Pericardium fibroblast (primary cell): ENCODE data around the gene SLC29A2. TPM values are rescaled to one million over a fixed set of nuclear protein-coding genes. Genes with fewer than 3 reads are reported as not detected.

Experiments used
- total RNA-seq: library from RNA; depleted of rRNA; stranded (reverse); fragments of >200 nt; gene quantifications from 2 replicates; pipeline ENCODE4 v1.2.3, GENCODE V29; 2015

The SLC29A2 gene, protein sequence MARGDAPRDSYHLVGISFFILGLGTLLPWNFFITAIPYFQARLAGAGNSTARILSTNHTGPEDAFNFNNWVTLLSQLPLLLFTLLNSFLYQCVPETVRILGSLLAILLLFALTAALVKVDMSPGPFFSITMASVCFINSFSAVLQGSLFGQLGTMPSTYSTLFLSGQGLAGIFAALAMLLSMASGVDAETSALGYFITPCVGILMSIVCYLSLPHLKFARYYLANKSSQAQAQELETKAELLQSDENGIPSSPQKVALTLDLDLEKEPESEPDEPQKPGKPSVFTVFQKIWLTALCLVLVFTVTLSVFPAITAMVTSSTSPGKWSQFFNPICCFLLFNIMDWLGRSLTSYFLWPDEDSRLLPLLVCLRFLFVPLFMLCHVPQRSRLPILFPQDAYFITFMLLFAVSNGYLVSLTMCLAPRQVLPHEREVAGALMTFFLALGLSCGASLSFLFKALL
- total RNA-seq, result 0.26 TPM in 1 of 2 replicates, not detected in the other

DNA sequence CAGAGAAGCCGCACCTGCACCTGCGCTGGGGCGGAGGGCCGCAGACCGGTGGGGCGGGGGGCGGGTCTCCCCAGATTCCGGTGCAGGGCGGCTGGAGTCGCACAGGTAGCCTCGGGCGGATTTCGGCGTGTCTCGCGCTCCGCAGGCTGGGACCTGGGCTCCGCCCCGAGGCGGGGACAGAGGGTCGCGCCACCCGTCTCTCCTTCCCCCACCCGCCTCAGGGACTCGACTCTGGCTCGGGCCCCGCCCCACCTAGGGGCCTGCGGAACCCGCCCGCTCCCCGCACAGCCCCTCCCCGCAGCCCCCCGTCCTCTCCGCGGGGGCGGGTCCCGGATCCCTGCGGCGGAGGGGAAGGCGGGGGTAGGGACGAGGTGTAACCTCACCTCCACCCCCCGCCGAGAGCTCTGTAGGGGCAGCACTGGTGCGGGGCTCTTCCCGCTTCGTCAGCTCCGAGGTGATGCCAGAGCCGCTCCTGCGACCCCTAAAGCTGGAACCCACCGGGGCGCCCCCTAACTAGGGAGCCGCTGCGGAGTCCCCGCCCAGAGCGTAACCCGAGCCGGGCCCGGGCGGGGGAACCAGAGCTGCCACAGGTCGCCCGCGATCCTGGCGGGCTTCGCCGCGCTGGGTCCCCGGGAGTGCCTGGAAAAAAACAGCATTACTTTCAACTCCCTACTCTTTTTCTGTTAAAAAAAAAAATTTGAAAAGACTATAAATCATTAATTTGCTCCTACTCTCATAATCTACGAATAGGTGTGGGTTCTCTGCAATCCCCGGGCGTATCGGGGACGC, at the start of gene SLC29A2:
Gene SLC29A2, minus strand, starts transcription at position 134 of the 789 bp plus-strand sequence. CDS start 169 bp downstream, outside the sequence.

DNA sequence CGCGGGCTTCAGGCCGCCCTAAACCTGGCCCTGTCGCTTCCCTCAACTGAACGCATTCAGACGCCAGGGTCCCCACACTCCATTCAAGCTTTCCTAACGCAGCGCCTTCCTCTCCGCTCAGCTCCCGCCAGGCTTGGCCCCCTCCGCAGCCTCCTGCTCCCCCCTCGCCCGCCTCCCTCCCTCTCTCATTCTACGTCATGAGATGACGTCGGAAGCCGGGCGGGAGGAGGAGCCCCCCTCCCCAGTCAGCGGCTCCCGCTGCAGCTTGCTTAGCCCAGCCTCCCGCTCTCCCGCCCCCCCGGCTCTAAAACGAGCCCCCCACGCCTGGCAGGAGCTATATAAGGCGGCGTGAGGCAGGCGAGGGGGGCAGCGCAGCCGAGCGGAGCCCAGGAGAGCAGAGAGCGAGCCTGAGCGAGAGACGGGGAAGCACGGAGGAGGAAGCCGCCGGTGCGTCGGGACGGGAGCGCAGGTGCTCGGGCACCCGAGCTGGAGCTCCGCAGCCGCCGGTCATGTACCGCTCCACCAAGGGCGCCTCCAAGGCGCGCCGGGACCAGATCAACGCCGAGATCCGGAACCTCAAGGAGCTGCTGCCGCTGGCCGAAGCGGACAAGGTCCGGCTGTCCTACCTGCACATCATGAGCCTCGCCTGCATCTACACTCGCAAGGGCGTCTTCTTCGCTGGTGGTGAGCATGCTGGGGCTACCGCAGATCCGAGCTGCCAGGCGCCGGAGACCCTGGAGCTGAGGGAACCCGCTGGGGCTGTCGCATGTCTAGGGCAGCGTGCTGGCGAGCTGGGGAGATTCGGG, 49.3 kb upstream of the SLC29A2 start, which contains the start of gene NPAS4:
Gene NPAS4, plus strand, starts transcription at position 365 of the 806 bp plus-strand sequence. Its CDS starts 145 bp downstream, at position 510.

DNA sequence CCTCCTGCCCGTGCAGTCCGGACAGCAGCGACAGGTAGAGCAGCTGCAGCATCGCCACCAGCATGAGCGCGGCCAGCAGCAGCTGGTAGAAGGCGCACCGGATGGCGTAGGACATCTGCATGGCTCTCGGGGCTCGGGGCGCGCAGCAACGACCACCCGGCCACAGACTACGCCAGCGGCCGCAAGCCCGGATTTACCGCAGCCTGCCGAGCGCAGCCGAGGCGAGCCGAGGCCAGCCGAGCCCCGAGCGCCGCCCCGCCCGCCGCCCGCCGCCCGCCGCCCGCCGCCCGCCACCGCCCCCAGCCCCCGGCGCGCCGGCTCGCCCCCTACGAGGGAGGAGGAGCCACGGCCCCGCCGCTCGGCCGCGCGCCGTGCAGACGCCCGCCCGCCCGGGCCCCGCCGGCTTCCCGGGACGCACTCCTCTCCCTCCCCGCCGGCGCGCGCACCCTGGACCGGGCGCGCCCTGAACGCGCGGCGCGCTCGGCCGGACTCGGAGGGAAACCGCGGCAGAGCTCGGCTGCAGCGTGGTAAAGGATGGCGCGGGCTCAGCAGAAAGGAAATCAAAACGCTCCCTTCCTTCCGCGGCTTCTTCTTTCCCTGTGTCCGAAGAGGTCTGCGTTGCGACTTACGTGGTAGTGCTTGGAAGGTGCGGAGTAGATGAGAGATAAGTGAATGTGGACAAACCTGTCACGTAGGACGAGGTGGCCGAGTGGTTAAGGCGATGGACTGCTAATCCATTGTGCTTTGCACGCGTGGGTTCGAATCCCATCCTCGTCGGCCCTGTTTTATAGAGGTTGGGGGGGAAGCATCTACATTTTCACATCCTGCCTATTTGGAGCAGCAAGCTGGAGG, 23.9 kb downstream of the SLC29A2 start, which contains the start of gene B4GAT1:
Gene B4GAT1, minus strand, starts transcription at position 205 of the 852 bp plus-strand sequence. Its CDS starts 84 bp downstream, at position 121.

DNA sequence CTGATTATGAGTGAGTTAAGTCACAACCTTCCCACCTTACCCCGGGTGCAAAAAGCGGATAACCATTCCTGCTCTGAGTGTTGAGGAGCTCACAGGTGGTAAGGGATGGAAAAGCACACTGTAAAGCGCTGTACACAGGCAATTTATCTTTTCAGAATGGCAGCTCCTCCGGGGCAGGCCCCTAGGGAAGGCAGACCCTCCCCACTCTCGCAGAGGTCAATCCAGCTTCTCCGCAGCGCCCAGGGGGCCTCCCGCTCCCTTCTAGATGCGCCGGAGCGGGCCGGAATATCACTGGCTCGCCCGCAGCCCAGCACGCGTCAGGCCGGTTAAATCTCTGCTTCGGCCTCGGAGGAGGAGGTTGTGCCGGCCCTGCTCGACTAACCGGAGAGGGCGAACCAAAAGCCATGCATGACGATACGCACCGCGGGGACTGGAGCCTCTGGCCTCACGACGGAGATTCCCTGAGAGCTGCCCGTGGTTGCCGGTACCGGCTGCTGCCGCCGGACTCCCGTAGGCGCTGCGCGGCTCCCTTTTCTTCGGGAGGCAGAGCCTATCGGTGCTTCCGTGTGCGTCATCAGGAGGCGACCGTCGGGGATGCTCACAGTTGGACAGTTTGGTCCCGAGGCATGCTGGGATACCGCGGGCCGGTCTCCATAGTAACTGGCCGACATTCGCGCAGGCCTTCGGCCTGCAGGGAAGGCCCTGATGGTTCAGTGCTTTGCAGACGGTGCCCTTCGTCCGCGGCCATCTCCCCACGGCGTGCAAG, 26.8 kb downstream of the SLC29A2 start, which contains the start of gene BRMS1:
Gene BRMS1, minus strand, starts transcription at position 555 of the 766 bp plus-strand sequence. CDS start 2,870 bp downstream, outside the sequence.

DNA sequence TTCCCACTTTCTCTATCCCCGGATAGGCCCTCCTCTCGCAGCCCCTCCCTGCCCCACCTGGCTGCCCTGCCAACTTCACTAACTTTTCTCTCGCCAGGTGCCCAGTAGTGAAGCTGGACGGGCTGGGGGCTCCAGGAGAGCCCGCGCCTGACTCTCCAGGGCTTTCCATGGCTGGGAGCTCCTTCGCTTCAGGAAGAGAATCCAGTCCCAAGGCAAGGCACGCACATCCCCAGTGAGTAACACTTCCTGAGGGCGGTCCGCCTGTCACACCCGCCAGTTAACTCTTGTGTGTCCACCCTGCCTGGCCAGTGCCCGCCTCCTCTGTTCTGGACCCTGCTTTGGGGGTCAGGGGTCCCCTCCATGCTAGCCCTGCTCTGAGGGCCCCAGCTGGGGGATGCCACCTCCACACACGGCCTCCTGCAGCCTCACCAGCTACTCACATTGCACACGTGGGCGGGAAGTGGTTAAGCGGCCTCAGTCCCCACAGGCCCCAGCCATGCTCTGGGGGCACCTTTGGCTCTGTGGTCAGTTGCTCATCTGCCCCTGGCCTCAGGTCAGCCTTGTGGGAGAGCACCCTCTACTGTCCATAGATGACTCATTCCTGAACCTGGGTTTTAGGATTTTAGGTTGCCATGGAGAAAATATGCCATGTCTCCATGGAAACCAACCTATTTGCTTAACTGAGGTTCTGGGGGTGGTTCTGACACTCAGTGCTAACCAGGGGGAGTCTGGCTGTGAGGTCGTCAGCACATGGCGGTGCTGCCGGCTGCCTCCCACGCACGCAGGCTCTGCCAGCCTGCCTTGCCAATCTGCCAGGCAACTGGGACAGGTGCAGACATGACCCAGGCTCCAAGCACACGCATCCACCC, 35.1 kb downstream of the SLC29A2 start, which contains the start of gene RIN1:
Gene RIN1, minus strand, starts transcription at position 201 of the 869 bp plus-strand sequence. Its CDS starts 32 bp downstream, at position 169.

DNA sequence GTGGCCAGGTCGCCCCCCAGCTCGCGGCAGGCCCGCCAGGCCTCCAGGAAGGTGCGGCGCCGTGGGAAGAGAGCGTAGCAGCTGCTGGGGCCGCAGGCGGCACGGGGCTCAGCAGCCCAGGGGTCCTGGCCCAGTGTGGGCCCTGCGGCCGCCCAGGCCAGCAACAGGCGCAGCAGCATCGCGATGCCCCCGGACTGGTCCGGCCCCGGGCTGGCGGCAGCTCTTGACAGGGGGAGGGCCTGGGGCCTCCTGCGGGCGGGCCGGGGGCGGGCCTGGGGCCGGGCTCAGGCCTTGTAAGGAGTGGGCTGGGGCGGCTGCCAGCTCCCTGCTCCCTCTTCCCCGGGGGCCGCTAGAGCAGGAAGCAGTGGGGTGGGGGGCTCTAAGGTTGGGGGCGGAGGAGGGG, 54.7 kb downstream of the SLC29A2 start, which contains the start of gene CD248:
Gene CD248, minus strand, starts transcription at position 196 of the 403 bp plus-strand sequence. Its CDS starts 17 bp downstream, at position 179.

Other genes starting within 250 kb of the SLC29A2 start
- gene KLC2, start 114.1 kb downstream of the SLC29A2 start, total RNA-seq, result 16.2 and 17.4 TPM in 2 replicates
- gene RAB1B, start 103.1 kb downstream of the SLC29A2 start, total RNA-seq, result 93.9 and 103 TPM in 2 replicates
- 0.70 TPM in 1 of 2 replicates, not detected in the other for gene CNIH2, start 93.6 kb downstream of the SLC29A2 start, total RNA-seq
- gene YIF1A, start 82.6 kb downstream of the SLC29A2 start, total RNA-seq, result 149 and 223 TPM in 2 replicates
- gene TMEM151A, start 79.9 kb downstream of the SLC29A2 start, total RNA-seq, result 0.34 and 5.6 TPM in 2 replicates
- gene CD248, start 54.7 kb downstream of the SLC29A2 start, total RNA-seq, result 500 and 529 TPM in 2 replicates
- 18.4 and 25.3 TPM in 2 replicates for gene RIN1, start 35.3 kb downstream of the SLC29A2 start, total RNA-seq
- 30.1 and 44.9 TPM in 2 replicates for gene BRMS1, start 26.7 kb downstream of the SLC29A2 start, total RNA-seq
- gene B4GAT1, start 24.1 kb downstream of the SLC29A2 start, total RNA-seq, result 39.1 and 41.3 TPM in 2 replicates
- under 0.01 TPM in 1 of 2 replicates, not detected in the other for gene NPAS4, start 49.3 kb upstream of the SLC29A2 start, total RNA-seq
- 44.0 and 45.0 TPM in 2 replicates for gene MRPL11, start 67.1 kb upstream of the SLC29A2 start, total RNA-seq
- 6.7 and 8.4 TPM in 2 replicates for gene PELI3, start 95.1 kb upstream of the SLC29A2 start, total RNA-seq
- gene DPP3, start 108.7 kb upstream of the SLC29A2 start, total RNA-seq, result 24.4 and 52.5 TPM in 2 replicates
- gene BBS1, start 138.9 kb upstream of the SLC29A2 start, total RNA-seq, result 18.6 and 33.6 TPM in 2 replicates
- 20.8 and 25.0 TPM in 2 replicates for gene ZDHHC24, start 174.3 kb upstream of the SLC29A2 start, total RNA-seq
- gene ACTN3, start 175.1 kb upstream of the SLC29A2 start, total RNA-seq, result under 0.01 and 0.26 TPM in 2 replicates
- 70.1 and 83.0 TPM in 2 replicates for gene CTSF, start 196.8 kb upstream of the SLC29A2 start, total RNA-seq
- 0.26 and 0.58 TPM in 2 replicates for gene CCDC87, start 221.3 kb upstream of the SLC29A2 start, total RNA-seq
- gene CCS, start 221.4 kb upstream of the SLC29A2 start, total RNA-seq, result 29.7 and 33.5 TPM in 2 replicates
- gene RBM14, start 244.9 kb upstream of the SLC29A2 start, total RNA-seq, result 20.8 and 29.2 TPM in 2 replicates